Astrocyte (in vitro differentiated cells and primary cell): ENCODE results near the gene RSPH3.

Experiments used
- CTCF ChIP-seq: IDR thresholded peaks from 2 replicates; pipeline ENCODE4 v1.5.1; 2011; ENCODE audit warnings: low read depth, mild to moderate bottlenecking, inconsistent platforms, low read length, moderate library complexity; ENCODE audit not compliant: insufficient read depth
- EZH2 ChIP-seq: IDR thresholded peaks from 2 replicates; pipeline ENCODE4 v1.6.1; 2012; ENCODE audit warnings: mild to moderate bottlenecking, low read length, inconsistent platforms; ENCODE audit not compliant: insufficient read depth

GRCh38 chr6:159012201-159012600 lies 12.2 kb upstream of the RSPH3 start:
- no peak for TF ChIP-seq EZH2
- TF ChIP-seq CTCF: no peak
